ENCODE results near the gene CBLC. TPM values are rescaled to one million over a fixed set of nuclear protein-coding genes. Genes with fewer than 3 reads are reported as not detected.
"Not testable (repeated sequence)": the region's sequence is repeated elsewhere in the genome, so short reads cannot be mapped to it uniquely, and the experiment has no call there.

CBLC gene
- total RNA-seq, 2 experiments from 2014 or later: not detected

- Mint-ChIP-seq H3K27me3 (no peaks in the 10 kb centered on the region), H3K9me3 (no peaks in the 10 kb centered on the region), H3K4me1 (peaks cover under 1% of the 10 kb centered on the region), H3K27ac (no peak overlapping the region), H3K36me3 (ENCODE audit: low read depth) (no peaks in the 10 kb centered on the region), H3K4me3 (no peak overlapping the region)
- no peak for DNase-seq
- ChIA-PET CTCF (interaction anchor here (0.6 to 2.6 kb wide), 4 partner anchors 8 to 55 kb away, joined by 3 to 19 read pairs (median 4); no protein-coding TSS in a partner anchor), POLR2A (no interaction called here)
Measured at GRCh38 chr19:44779150-44779549, 1.5 kb downstream of the CBLC start.

- not testable (repeated sequence) for H3K27me3 Mint-ChIP-seq
Measured at GRCh38 chr19:44781694-44782093, 4.0 kb downstream of the CBLC start.

GRCh38 chr19:44782729-44783128 lies 5.0 kb downstream of the CBLC start:
- Mint-ChIP-seq H3K36me3 (ENCODE audit: low read depth) (no peaks in the 10 kb centered on the region), H3K9me3 (no peaks in the 10 kb centered on the region), H3K27ac (no peak overlapping the region), H3K4me1 (peaks cover 5% of the 10 kb centered on the region), H3K27me3 (no peaks in the 10 kb centered on the region), H3K4me3 (no peak overlapping the region)
- ChIA-PET CTCF (interaction anchor here (1.1 to 3.5 kb wide), 4 partner anchors 11 to 94 kb away, joined by 3 to 25 read pairs (median 7); no protein-coding TSS in a partner anchor), POLR2A (no interaction called here)
- DNase-seq: no peak

More at GRCh38 chr19:44781694-44782093, 4.0 kb downstream of the CBLC start:
- DNase-seq; POLR2A ChIA-PET; H3K27ac Mint-ChIP-seq; H3K4me3 Mint-ChIP-seq; H3K36me3 Mint-ChIP-seq (ENCODE audit: low read depth); H3K9me3 Mint-ChIP-seq; H3K4me1 Mint-ChIP-seq: not testable (repeated sequence)
- CTCF ChIA-PET: interaction anchor here (0.8 to 3.5 kb wide), 3 partner anchors 10 to 59 kb away, joined by 3 to 25 read pairs (median 4); no protein-coding TSS in a partner anchor

GRCh38 chr19:44783545-44783944 lies 5.9 kb downstream of the CBLC start:
- Mint-ChIP-seq H3K36me3 (ENCODE audit: low read depth) (no peaks in the 10 kb centered on the region), H3K4me3 (no peak overlapping the region), H3K27ac (no peak overlapping the region), H3K27me3 (no peaks in the 10 kb centered on the region), H3K9me3 (no peaks in the 10 kb centered on the region), H3K4me1 (peaks cover 5% of the 10 kb centered on the region)
- CTCF ChIA-PET: interaction anchor here (0.8 to 3.5 kb wide), 12 partner anchors 12 to 120 kb away, joined by 3 to 25 read pairs (median 4); no protein-coding TSS in a partner anchor
- POLR2A ChIA-PET: interaction anchor here (0.6 kb wide), 1 partner anchor 80 kb away, joined by 3 read pairs; no protein-coding TSS in a partner anchor
- no peak for DNase-seq

GRCh38 chr19:44785271-44785670 lies 7.6 kb downstream of the CBLC start:
- H3K4me3 Mint-ChIP-seq: no peak overlapping the region
- no peak for DNase-seq
- H3K36me3 Mint-ChIP-seq (ENCODE audit: low read depth): no peaks in the 10 kb centered on the region
- CTCF ChIA-PET: interaction anchor here (0.9 to 3.5 kb wide), 5 partner anchors 8 to 63 kb away, joined by 3 to 25 read pairs (median 4); no protein-coding TSS in a partner anchor
- no peak overlapping the region for H3K27ac Mint-ChIP-seq
- no peaks in the 10 kb centered on the region for H3K9me3 Mint-ChIP-seq
- peaks cover 5% of the 10 kb centered on the region for H3K4me1 Mint-ChIP-seq
- POLR2A ChIA-PET: no interaction called here
- no peaks in the 10 kb centered on the region for H3K27me3 Mint-ChIP-seq

GRCh38 chr19:44785993-44786392 lies 8.3 kb downstream of the CBLC start:
- POLR2A ChIA-PET: no interaction called here

GRCh38 chr19:44788971-44789370 lies 11.3 kb downstream of the CBLC start:
- no peak overlapping the region for H3K4me3 Mint-ChIP-seq
- peaks cover 5% of the 10 kb centered on the region for H3K4me1 Mint-ChIP-seq
- ChIA-PET POLR2A (no interaction called here), CTCF (interaction anchor here (0.9 to 2.0 kb wide), 3 partner anchors 8 to 65 kb away, joined by 3 to 6 read pairs (median 5); no protein-coding TSS in a partner anchor)
- H3K27ac Mint-ChIP-seq: no peak overlapping the region
- DNase-seq: no peak
- H3K9me3 Mint-ChIP-seq: no peaks in the 10 kb centered on the region
- no peaks in the 10 kb centered on the region for H3K27me3 Mint-ChIP-seq
- H3K36me3 Mint-ChIP-seq (ENCODE audit: low read depth): no peaks in the 10 kb centered on the region

More at GRCh38 chr19:44785993-44786392, 8.3 kb downstream of the CBLC start:
- H3K27ac Mint-ChIP-seq: no peak overlapping the region
- peaks cover 5% of the 10 kb centered on the region for H3K4me1 Mint-ChIP-seq
- no peaks in the 10 kb centered on the region for H3K9me3 Mint-ChIP-seq
- H3K4me3 Mint-ChIP-seq: no peak overlapping the region
- CTCF ChIA-PET: interaction anchor here (1.1 to 2.6 kb wide), 3 partner anchors 11 to 62 kb away, joined by 4 to 9 read pairs (median 5); no protein-coding TSS in a partner anchor
- no peaks in the 10 kb centered on the region for H3K36me3 Mint-ChIP-seq (ENCODE audit: low read depth)
- DNase-seq: no peak
- no peaks in the 10 kb centered on the region for H3K27me3 Mint-ChIP-seq

- no peaks in the 10 kb centered on the region for H3K36me3 Mint-ChIP-seq (ENCODE audit: low read depth)
Measured at GRCh38 chr19:44789943-44790483, 12.3 kb downstream of the CBLC start.

GRCh38 chr19:44792281-44792680 lies 14.6 kb downstream of the CBLC start:
- Mint-ChIP-seq H3K4me3 (no peak overlapping the region), H3K27me3 (no peaks in the 10 kb centered on the region), H3K36me3 (ENCODE audit: low read depth) (no peaks in the 10 kb centered on the region), H3K4me1 (peaks cover 17% of the 10 kb centered on the region), H3K9me3 (no peaks in the 10 kb centered on the region), H3K27ac (no peak overlapping the region)
- CTCF ChIA-PET: interaction anchor here (1.5 kb wide), 1 partner anchor 68 kb away, joined by 5 read pairs; no protein-coding TSS in a partner anchor
- DNase-seq: no peak
- POLR2A ChIA-PET: no interaction called here

More at GRCh38 chr19:44789943-44790483, 12.3 kb downstream of the CBLC start:
- POLR2A ChIA-PET: no interaction called here
- no peak overlapping the region for H3K27ac Mint-ChIP-seq
- no peak for DNase-seq
- H3K4me3 Mint-ChIP-seq: no peak overlapping the region
- H3K4me1 Mint-ChIP-seq: no peaks in the 10 kb centered on the region
- no peaks in the 10 kb centered on the region for H3K9me3 Mint-ChIP-seq
- CTCF ChIA-PET: interaction anchor here (0.9 to 2.0 kb wide), 2 partner anchors 10 to 19 kb away, joined by 3 to 6 read pairs; no protein-coding TSS in a partner anchor
- no peaks in the 10 kb centered on the region for H3K27me3 Mint-ChIP-seq

GRCh38 chr19:44794610-44795009 lies 16.9 kb downstream of the CBLC start:
- H3K27ac Mint-ChIP-seq: peak overlapping the region; percentile 25
- H3K27me3 Mint-ChIP-seq: no peaks in the 10 kb centered on the region
- ChIA-PET POLR2A (no interaction called here), CTCF (interaction anchor here (0.8 to 2.4 kb wide), 2 partner anchors 24 to 71 kb away, joined by 3 to 7 read pairs; no protein-coding TSS in a partner anchor)
- no peaks in the 10 kb centered on the region for H3K9me3 Mint-ChIP-seq
- no peaks in the 10 kb centered on the region for H3K36me3 Mint-ChIP-seq (ENCODE audit: low read depth)
- no peak for DNase-seq
- peaks cover 21% of the 10 kb centered on the region for H3K4me1 Mint-ChIP-seq
- H3K4me3 Mint-ChIP-seq: no peak overlapping the region

GRCh38 chr19:44795398-44795987 lies 17.8 kb downstream of the CBLC start:
- CTCF ChIA-PET: interaction anchor here (1.2 to 2.6 kb wide), 3 partner anchors 25 to 71 kb away, joined by 4 to 8 read pairs (median 7); partner anchors contain the start of gene NECTIN2
- no peaks in the 10 kb centered on the region for H3K27me3 Mint-ChIP-seq
- POLR2A ChIA-PET: no interaction called here
- H3K36me3 Mint-ChIP-seq (ENCODE audit: low read depth): no peaks in the 10 kb centered on the region
- no peak overlapping the region for H3K4me3 Mint-ChIP-seq
- H3K4me1 Mint-ChIP-seq: peaks cover 22% of the 10 kb centered on the region
- no peaks in the 10 kb centered on the region for H3K9me3 Mint-ChIP-seq
- no peak for DNase-seq
- H3K27ac Mint-ChIP-seq: no peak overlapping the region

- H3K4me1 Mint-ChIP-seq: peaks cover 23% of the 10 kb centered on the region
- H3K27ac Mint-ChIP-seq: peak overlapping the region; percentile 83
- DNase-seq: peak; percentile 15
- CTCF ChIA-PET: interaction anchor here (1.4 to 2.6 kb wide), 3 partner anchors 10 to 73 kb away, joined by 4 to 8 read pairs (median 7); no protein-coding TSS in a partner anchor
- H3K36me3 Mint-ChIP-seq (ENCODE audit: low read depth): no peaks in the 10 kb centered on the region
- no peaks in the 10 kb centered on the region for H3K27me3 Mint-ChIP-seq
- POLR2A ChIA-PET: no interaction called here
- peak overlapping the region; percentile 47 for H3K4me3 Mint-ChIP-seq
- H3K9me3 Mint-ChIP-seq: no peaks in the 10 kb centered on the region
Measured at GRCh38 chr19:44796701-44797115, 19.0 kb downstream of the CBLC start.

All from activated CD4-positive, alpha-beta T cell treated with anti-CD3 and anti-CD28 coated beads, Interleukin-2, amount 10 ng/mL, durations not matched to agents 7 days and 5 days (primary cell).